ENCODE measurements around the gene NKIRAS1. TPM values are rescaled to one million over a fixed set of nuclear protein-coding genes. Genes with fewer than 3 reads are reported as not detected.
"Not testable (repeated sequence)": the region's sequence is repeated elsewhere in the genome, so short reads cannot be mapped to it uniquely, and the experiment has no call there.

NKIRAS1 gene
- total and polyA plus RNA-seq, 7 experiments from 2014 or later, result 2.2 to 6.4 (median 3.6) TPM

GRCh38 chr3:23923786-23924185 lies 7.0 kb upstream of the NKIRAS1 start:
- peak overlapping the region in 1 of 9 donors; percentile 45 for H3K27ac Mint-ChIP-seq
- peaks cover 0 to 2% (median 0%) of the 10 kb centered on the region in 5 donors for H3K27me3 Mint-ChIP-seq
- ATAC-seq, result no peak
- intact Hi-C loops (cut with micrococcal nuclease), result no loop called here
- no peak overlapping the region for H3K4me3 Mint-ChIP-seq
- Histone ChIP-seq H3K27ac (ENCODE audit: low read depth, low read length) (no peak overlapping the region), H3K27me3 (ENCODE audit: control insufficient read depth in 2 of 2, insufficient read depth in 2 of 2, low read length in 2 of 2) (no peaks in the 10 kb centered on the region), H3K9me3 (ENCODE audit: control insufficient read depth in 2 of 3, low read length in 3 of 3) (no peaks in the 10 kb centered on the region), H3K4me3 (ENCODE audit: low read length) (no peak overlapping the region), H3K4me1 (ENCODE audit: control insufficient read depth in 2 of 2, insufficient read depth in 2 of 2, low read length in 2 of 2) (peaks cover 0 to 4% of the 10 kb centered on the region in 2 donors), H3K36me3 (ENCODE audit: control insufficient read depth in 2 of 3, insufficient read depth in 3 of 3, low read length in 3 of 3) (peaks cover 0 to 21% (median 10%) of the 10 kb centered on the region in 3 experiments)
- ChIA-PET CTCF (no interaction called here), POLR2A (interaction anchor here (1.2 kb wide), 1 partner anchor 23 kb away, joined by 6 read pairs; no protein-coding TSS in a partner anchor)
- H3K36me3 Mint-ChIP-seq, result peaks cover 3 to 30% (median 12%) of the 10 kb centered on the region in 5 donors
- DNase-seq, result no peak
- H3K4me1 Mint-ChIP-seq, result peaks cover 11 to 20% (median 16%) of the 10 kb centered on the region in 7 donors
- H3K9me3 Mint-ChIP-seq, result no peaks in the 10 kb centered on the region

DNA sequence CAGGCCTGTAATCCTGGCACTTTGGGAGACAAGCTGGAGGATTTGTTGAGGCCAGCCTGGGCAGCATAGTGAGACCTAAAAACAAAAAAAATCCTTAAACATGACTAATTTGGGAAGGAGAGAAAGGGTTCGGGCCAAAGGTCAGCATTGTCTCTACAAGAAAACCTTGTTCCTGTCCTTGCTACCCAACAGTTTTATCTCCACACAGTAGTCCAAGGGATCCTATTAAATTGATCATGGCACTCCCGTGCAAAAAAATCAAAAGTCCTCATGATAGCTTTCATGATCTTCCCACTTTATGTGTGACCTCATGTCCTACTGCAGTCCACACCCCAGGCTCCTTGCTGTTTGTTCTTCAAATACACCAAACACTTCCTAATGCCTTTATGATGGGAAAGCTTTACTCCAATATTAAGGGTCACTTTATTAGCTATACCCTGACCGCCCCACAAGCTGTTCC lies 4.3 kb upstream of the NKIRAS1 start:
- no peak overlapping the region for H3K4me3 Mint-ChIP-seq
- no peak overlapping the region for H3K27ac ChIP-seq (ENCODE audit: low read depth, low read length)
- peaks cover 21 to 35% (median 32%) of the 10 kb centered on the region in 7 donors for H3K4me1 Mint-ChIP-seq
- peaks cover 0 to 38% (median 22%) of the 10 kb centered on the region in 3 experiments for H3K36me3 ChIP-seq (ENCODE audit: control insufficient read depth in 2 of 3, insufficient read depth in 3 of 3, low read length in 3 of 3)
- H3K9me3 ChIP-seq (ENCODE audit: control insufficient read depth in 2 of 3, low read length in 3 of 3), result no peaks in the 10 kb centered on the region
- DNase-seq, result no peak
- no peaks in the 10 kb centered on the region for H3K27me3 Mint-ChIP-seq
- H3K4me1 ChIP-seq (ENCODE audit: control insufficient read depth in 2 of 2, insufficient read depth in 2 of 2, low read length in 2 of 2), result peaks cover 8 to 14% of the 10 kb centered on the region in 2 donors
- ChIA-PET POLR2A (interaction anchor here (5.9 kb wide), 1 partner anchor 21 kb away, joined by 86 read pairs; no protein-coding TSS in a partner anchor), CTCF (no interaction called here)
- H3K9me3 Mint-ChIP-seq, result no peaks in the 10 kb centered on the region
- peak overlapping the region in 7 of 9 donors; percentile 12 to 80 (median 37) for H3K27ac Mint-ChIP-seq
- no peak for ATAC-seq
- intact Hi-C loops (cut with micrococcal nuclease), result no loop called here
- no peak overlapping the region for H3K4me3 ChIP-seq (ENCODE audit: low read length)
- H3K36me3 Mint-ChIP-seq, result peaks cover 11 to 39% (median 25%) of the 10 kb centered on the region in 5 donors
- no peaks in the 10 kb centered on the region for H3K27me3 ChIP-seq (ENCODE audit: control insufficient read depth in 2 of 2, insufficient read depth in 2 of 2, low read length in 2 of 2)

DNA sequence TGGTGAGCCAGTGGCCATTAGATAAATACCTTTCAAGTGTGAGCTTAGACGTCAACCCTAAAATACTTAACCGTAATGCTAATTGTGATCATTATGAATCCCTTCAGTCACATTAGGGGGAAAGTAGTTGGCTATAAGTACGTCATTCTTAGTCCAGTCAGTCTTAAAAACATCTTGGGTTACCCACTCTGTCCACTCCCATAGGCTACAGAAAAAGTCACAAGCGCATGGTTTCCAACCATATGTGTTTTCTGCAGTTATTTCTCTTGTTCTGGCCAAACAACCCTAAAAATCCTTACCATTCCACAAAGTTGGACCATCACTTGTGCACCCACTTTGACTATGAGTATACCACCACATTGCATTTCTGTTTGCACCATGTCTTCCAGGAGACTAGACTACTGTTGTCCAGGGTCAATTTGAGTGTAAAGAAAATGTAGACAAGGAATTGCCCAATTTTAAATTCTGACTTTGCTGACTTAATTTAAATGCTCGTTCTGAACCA lies 3.4 kb upstream of the NKIRAS1 start:
- peak overlapping the region in 4 of 10 donors; percentile 1 to 23 (median 6) for H3K4me3 Mint-ChIP-seq
- DNase-seq (no peak), ATAC-seq (no peak)
- Histone ChIP-seq H3K27ac (ENCODE audit: low read depth, low read length) (no peak overlapping the region), H3K9me3 (ENCODE audit: control insufficient read depth in 2 of 3, low read length in 3 of 3) (no peaks in the 10 kb centered on the region), H3K27me3 (ENCODE audit: control insufficient read depth in 2 of 2, insufficient read depth in 2 of 2, low read length in 2 of 2) (no peaks in the 10 kb centered on the region), H3K4me3 (ENCODE audit: low read length) (no peak overlapping the region), H3K4me1 (ENCODE audit: control insufficient read depth in 2 of 2, insufficient read depth in 2 of 2, low read length in 2 of 2) (peaks cover 14 to 18% of the 10 kb centered on the region in 2 donors), H3K36me3 (ENCODE audit: control insufficient read depth in 2 of 3, insufficient read depth in 3 of 3, low read length in 3 of 3) (peaks cover 0 to 38% (median 22%) of the 10 kb centered on the region in 3 experiments)
- POLR2A ChIA-PET, result interaction anchor here (5.4 to 5.9 kb wide), 2 partner anchors 22 to 28 kb away, joined by 67 to 86 read pairs; no protein-coding TSS in a partner anchor
- CTCF ChIA-PET, result no interaction called here
- H3K27me3 Mint-ChIP-seq, result peaks cover 0 to 4% (median 0%) of the 10 kb centered on the region in 5 donors
- H3K4me1 Mint-ChIP-seq, result peaks cover 28 to 44% (median 41%) of the 10 kb centered on the region in 7 donors
- H3K27ac Mint-ChIP-seq, result peak overlapping the region in 8 of 9 donors; percentile 0 to 98 (median 49)
- H3K9me3 Mint-ChIP-seq, result no peaks in the 10 kb centered on the region
- H3K36me3 Mint-ChIP-seq, result peaks cover 11 to 39% (median 25%) of the 10 kb centered on the region in 5 donors
- intact Hi-C loops (cut with micrococcal nuclease), result no loop called here

DNA sequence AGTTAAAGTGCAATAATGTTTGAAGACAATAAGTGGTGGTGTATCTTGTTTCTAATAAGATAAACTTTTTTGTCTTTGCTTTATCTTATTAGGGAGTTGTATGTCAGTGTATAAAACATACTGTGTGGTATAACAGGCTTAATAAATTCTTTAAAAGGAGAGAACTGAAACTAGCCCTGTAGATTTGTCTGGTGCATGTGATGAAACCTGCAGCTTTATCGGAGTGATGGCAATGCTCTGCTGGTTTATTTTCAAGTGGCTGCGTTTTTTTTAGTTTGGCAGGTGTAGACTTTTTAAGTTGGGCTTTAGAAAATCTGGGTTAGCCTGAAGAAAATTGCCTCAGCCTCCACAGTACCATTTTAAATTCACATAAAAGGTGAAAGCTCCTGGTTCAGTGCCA lies 2.8 kb upstream of the NKIRAS1 start:
- no peak for ATAC-seq

DNA sequence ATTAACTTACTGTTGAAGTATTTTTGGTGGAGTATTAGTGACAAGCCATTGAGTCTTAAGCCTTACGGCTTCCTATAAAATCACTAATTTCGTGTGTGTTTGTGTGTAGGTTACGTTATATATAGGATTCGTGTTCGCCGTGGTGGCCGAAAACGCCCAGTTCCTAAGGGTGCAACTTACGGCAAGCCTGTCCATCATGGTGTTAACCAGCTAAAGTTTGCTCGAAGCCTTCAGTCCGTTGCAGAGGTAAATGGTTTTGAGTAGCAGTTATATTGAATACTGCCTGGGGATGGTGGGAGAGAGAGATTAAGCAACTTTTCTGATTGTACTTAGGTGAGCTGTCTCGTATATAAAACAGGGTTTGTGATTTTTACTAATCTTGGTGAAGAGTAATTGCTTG lies 1.5 kb upstream of the NKIRAS1 start:
- Histone ChIP-seq H3K4me1 (ENCODE audit: control insufficient read depth in 2 of 2, insufficient read depth in 2 of 2, low read length in 2 of 2) (peaks cover 14 to 18% of the 10 kb centered on the region in 2 donors), H3K27ac (ENCODE audit: low read depth, low read length) (peak overlapping the region; percentile 83), H3K4me3 (ENCODE audit: low read length) (peak overlapping the region; percentile 88), H3K36me3 (ENCODE audit: control insufficient read depth in 2 of 3, insufficient read depth in 3 of 3, low read length in 3 of 3) (peaks cover 0 to 36% (median 22%) of the 10 kb centered on the region in 3 experiments)
- DNase-seq; H3K9me3 Mint-ChIP-seq; H3K27me3 Mint-ChIP-seq; H3K27me3 ChIP-seq (ENCODE audit: control insufficient read depth in 2 of 2, insufficient read depth in 2 of 2, low read length in 2 of 2); CTCF ChIA-PET; H3K9me3 ChIP-seq (ENCODE audit: control insufficient read depth in 2 of 3, low read length in 3 of 3); ATAC-seq: not testable (repeated sequence)
- H3K4me3 Mint-ChIP-seq, result peak overlapping the region; percentile 92 to 100 (median 98)
- H3K27ac Mint-ChIP-seq, result peak overlapping the region; percentile 97 to 99 (median 98)
- intact Hi-C loops (cut with micrococcal nuclease), result loop anchor here (10.0 kb wide), 3 partner anchors 714 to 1866 kb away; partner anchors contain the start of genes UBE2E2 (in 2 of the 2), NGLY1 (in 1 of the 2) and TOP2B (in 1 of the 2)
- POLR2A ChIA-PET, result interaction anchor here (0.7 to 5.9 kb wide), 8 partner anchors 8 to 471 kb away, joined by 3 to 86 read pairs (median 11); no protein-coding TSS in a partner anchor
- peaks cover 32 to 52% (median 49%) of the 10 kb centered on the region in 7 donors for H3K4me1 Mint-ChIP-seq
- peaks cover 11 to 37% (median 25%) of the 10 kb centered on the region in 5 donors for H3K36me3 Mint-ChIP-seq

More for the DNA sequence above, 2.8 kb upstream of the NKIRAS1 start:
- intact Hi-C loops (cut with micrococcal nuclease), result loop anchor here (10.0 kb wide), 3 partner anchors 715 to 1865 kb away; partner anchors contain the start of genes UBE2E2 (in 2 of the 2), NGLY1 (in 1 of the 2) and TOP2B (in 1 of the 2)
- Mint-ChIP-seq H3K27me3 (peaks cover 0 to 4% (median 0%) of the 10 kb centered on the region in 5 donors), H3K9me3 (no peaks in the 10 kb centered on the region), H3K4me1 (peaks cover 32 to 48% (median 45%) of the 10 kb centered on the region in 7 donors), H3K4me3 (peak overlapping the region in 2 of 10 donors; percentile 23 to 92), H3K36me3 (peaks cover 11 to 37% (median 25%) of the 10 kb centered on the region in 5 donors), H3K27ac (peak overlapping the region in 5 of 9 donors; percentile 21 to 98 (median 51))
- Histone ChIP-seq H3K36me3 (ENCODE audit: control insufficient read depth in 2 of 3, insufficient read depth in 3 of 3, low read length in 3 of 3) (peaks cover 0 to 36% (median 22%) of the 10 kb centered on the region in 3 experiments), H3K27me3 (ENCODE audit: control insufficient read depth in 2 of 2, insufficient read depth in 2 of 2, low read length in 2 of 2) (no peaks in the 10 kb centered on the region), H3K4me3 (ENCODE audit: low read length) (no peak overlapping the region), H3K27ac (ENCODE audit: low read depth, low read length) (no peak overlapping the region), H3K4me1 (ENCODE audit: control insufficient read depth in 2 of 2, insufficient read depth in 2 of 2, low read length in 2 of 2) (peaks cover 14 to 18% of the 10 kb centered on the region in 2 donors), H3K9me3 (ENCODE audit: control insufficient read depth in 2 of 3, low read length in 3 of 3) (no peaks in the 10 kb centered on the region)
- ChIA-PET CTCF (no interaction called here), POLR2A (interaction anchor here (3.5 to 5.9 kb wide), 3 partner anchors 23 to 110 kb away, joined by 13 to 86 read pairs (median 67); no protein-coding TSS in a partner anchor)
- no peak for DNase-seq

- Mint-ChIP-seq H3K4me3 (peak overlapping the region; percentile 92 to 100 (median 98)), H3K27ac (peak overlapping the region; percentile 97 to 99 (median 98)), H3K36me3 (peaks cover 11 to 37% (median 25%) of the 10 kb centered on the region in 5 donors), H3K4me1 (peaks cover 32 to 52% (median 49%) of the 10 kb centered on the region in 7 donors)
- not testable (repeated sequence) for ATAC-seq; H3K9me3 Mint-ChIP-seq; DNase-seq; H3K27me3 ChIP-seq (ENCODE audit: control insufficient read depth in 2 of 2, insufficient read depth in 2 of 2, low read length in 2 of 2); H3K9me3 ChIP-seq (ENCODE audit: control insufficient read depth in 2 of 3, low read length in 3 of 3); H3K27me3 Mint-ChIP-seq
- H3K4me1 ChIP-seq (ENCODE audit: control insufficient read depth in 2 of 2, insufficient read depth in 2 of 2, low read length in 2 of 2), result peaks cover 14 to 18% of the 10 kb centered on the region in 2 donors
- peak overlapping the region; percentile 88 for H3K4me3 ChIP-seq (ENCODE audit: low read length)
- intact Hi-C loops (cut with micrococcal nuclease), result loop anchor here (1.0 to 10.0 kb wide), 9 partner anchors 28 to 1867 kb away; partner anchors contain the start of genes NGLY1 (in 2 of the 2), NR1D2 (in 2 of the 2), TOP2B (in 2 of the 2) and UBE2E2 (in 2 of the 2)
- ChIA-PET POLR2A (interaction anchor here (1.0 to 5.9 kb wide), 15 partner anchors 9 to 1872 kb away, joined by 3 to 86 read pairs (median 5); partner anchors contain the start of gene OXSM), CTCF (interaction anchor here (1.2 kb wide), 1 partner anchor 84 kb away, joined by 6 read pairs; no protein-coding TSS in a partner anchor)
- peak overlapping the region; percentile 83 for H3K27ac ChIP-seq (ENCODE audit: low read depth, low read length)
- H3K36me3 ChIP-seq (ENCODE audit: control insufficient read depth in 2 of 3, insufficient read depth in 3 of 3, low read length in 3 of 3), result peaks cover 0 to 36% (median 22%) of the 10 kb centered on the region in 3 experiments
Observed at GRCh38 chr3:23917679-23918303, 1.0 kb upstream of the NKIRAS1 start.
